ENCODE data around the gene AATF. TPM values are rescaled to one million over a fixed set of nuclear protein-coding genes. Genes with fewer than 3 reads are reported as not detected.

Gene AATF
- total and polyA plus RNA-seq, 11 donors: 15.2 to 51.6 (median 28.9) TPM

GRCh38 chr17:36901506-36901905 lies 47.2 kb upstream of the AATF start:
- Histone ChIP-seq H3K4me1 (no peaks in the 10 kb centered on the region), H3K27ac (no peak overlapping the region), H3K27me3 (peaks cover 0 to 35% (median 4%) of the 10 kb centered on the region in 9 donors), H3K9me3 (no peaks in the 10 kb centered on the region), H3K4me3 (no peak overlapping the region), H3K36me3 (no peaks in the 10 kb centered on the region)
- ATAC-seq: no peak
- intact Hi-C loops (cut with DNase I): no loop called here
- DNase-seq: no peak
- WGBS, 4 donors: 32 to 40% (median 37%) methylated on average over 11 to 14 of the region's 14 CpGs
- TF ChIP-seq POLR2A (IDR thresholded peaks at IDR 0.05): no peak
- TF ChIP-seq, protein P1, sequence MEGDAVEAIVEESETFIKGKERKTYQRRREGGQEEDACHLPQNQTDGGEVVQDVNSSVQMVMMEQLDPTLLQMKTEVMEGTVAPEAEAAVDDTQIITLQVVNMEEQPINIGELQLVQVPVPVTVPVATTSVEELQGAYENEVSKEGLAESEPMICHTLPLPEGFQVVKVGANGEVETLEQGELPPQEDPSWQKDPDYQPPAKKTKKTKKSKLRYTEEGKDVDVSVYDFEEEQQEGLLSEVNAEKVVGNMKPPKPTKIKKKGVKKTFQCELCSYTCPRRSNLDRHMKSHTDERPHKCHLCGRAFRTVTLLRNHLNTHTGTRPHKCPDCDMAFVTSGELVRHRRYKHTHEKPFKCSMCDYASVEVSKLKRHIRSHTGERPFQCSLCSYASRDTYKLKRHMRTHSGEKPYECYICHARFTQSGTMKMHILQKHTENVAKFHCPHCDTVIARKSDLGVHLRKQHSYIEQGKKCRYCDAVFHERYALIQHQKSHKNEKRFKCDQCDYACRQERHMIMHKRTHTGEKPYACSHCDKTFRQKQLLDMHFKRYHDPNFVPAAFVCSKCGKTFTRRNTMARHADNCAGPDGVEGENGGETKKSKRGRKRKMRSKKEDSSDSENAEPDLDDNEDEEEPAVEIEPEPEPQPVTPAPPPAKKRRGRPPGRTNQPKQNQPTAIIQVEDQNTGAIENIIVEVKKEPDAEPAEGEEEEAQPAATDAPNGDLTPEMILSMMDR (IDR thresholded peaks at IDR 0.05): no peak

DNA sequence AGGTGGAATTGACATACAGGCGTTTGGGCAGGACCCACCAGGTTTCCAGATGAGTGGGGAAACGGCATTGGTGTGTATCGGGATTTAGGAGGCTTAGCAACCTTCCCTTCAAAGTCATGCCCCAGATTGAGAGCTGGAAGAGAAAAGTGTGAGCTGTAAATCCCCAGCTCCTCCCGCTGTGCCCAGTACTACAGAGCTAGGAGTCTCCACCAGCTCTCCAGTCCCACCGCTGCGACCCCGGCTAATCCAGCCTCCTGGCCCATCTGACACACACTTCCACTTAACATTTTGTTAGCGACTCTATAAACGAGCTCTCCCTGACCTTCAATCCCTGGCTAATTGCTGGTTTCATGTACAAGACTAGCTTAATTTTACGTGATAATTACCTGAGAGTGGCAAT lies 41.3 kb upstream of the AATF start:
- Histone ChIP-seq H3K4me3 (no peak overlapping the region), H3K27ac (no peak overlapping the region), H3K9me3 (no peaks in the 10 kb centered on the region), H3K27me3 (peaks cover 0 to 72% (median 26%) of the 10 kb centered on the region in 9 donors), H3K4me1 (no peaks in the 10 kb centered on the region), H3K36me3 (no peaks in the 10 kb centered on the region)
- ATAC-seq (no peak), DNase-seq (no peak)
- 66 to 78% (median 71%) methylated on average over 10 of the region's 10 CpGs for WGBS, 4 donors
- intact Hi-C loops (cut with DNase I): no loop called here
- no peak for TF ChIP-seq POLR2A (IDR thresholded peaks at IDR 0.05)
- TF ChIP-seq, protein P1 (IDR thresholded peaks at IDR 0.05): no peak

GRCh38 chr17:36910513-36910912 lies 38.2 kb upstream of the AATF start:
- no peak for TF ChIP-seq POLR2A (IDR thresholded peaks at IDR 0.05)
- TF ChIP-seq, protein P1 (IDR thresholded peaks at IDR 0.05): no peak
- ATAC-seq (no peak), DNase-seq (no peak)
- H3K27me3 ChIP-seq: peaks cover 0 to 77% (median 26%) of the 10 kb centered on the region in 9 donors
- WGBS, 4 donors: 65 to 84% (median 75%) methylated on average over 5 of the region's 5 CpGs
- H3K4me3 ChIP-seq: no peak overlapping the region
- H3K27ac ChIP-seq: no peak overlapping the region
- intact Hi-C loops (cut with DNase I): no loop called here
- no peaks in the 10 kb centered on the region for H3K36me3 ChIP-seq
- H3K9me3 ChIP-seq: no peaks in the 10 kb centered on the region
- no peaks in the 10 kb centered on the region for H3K4me1 ChIP-seq

DNA sequence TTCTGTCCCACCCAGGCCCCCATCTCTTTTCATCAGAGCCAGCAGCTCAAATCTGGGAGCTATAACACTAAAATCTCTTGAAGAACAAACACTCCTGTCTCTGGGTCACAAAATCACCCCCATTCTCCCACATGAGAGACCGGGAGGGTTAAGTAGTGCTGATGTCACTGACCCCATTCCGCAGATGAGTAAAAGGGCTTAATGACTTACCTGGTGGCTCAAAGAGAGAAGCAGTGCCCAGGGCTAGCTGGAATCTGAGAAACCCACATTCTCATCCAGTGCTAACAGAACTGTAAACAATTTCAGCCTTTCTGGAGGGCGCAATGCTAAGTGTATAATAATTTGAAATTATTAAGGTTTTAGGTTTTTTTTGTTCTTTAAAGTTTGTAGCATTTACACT lies 37.8 kb upstream of the AATF start:
- 72 to 75% (median 74%) methylated on average over 3 of the region's 3 CpGs for WGBS, 4 donors
- intact Hi-C loops (cut with DNase I): no loop called here
- H3K27ac ChIP-seq: no peak overlapping the region
- no peak for TF ChIP-seq POLR2A (IDR thresholded peaks at IDR 0.05)
- TF ChIP-seq, protein P1 (IDR thresholded peaks at IDR 0.05): no peak
- H3K4me1 ChIP-seq: no peaks in the 10 kb centered on the region
- no peaks in the 10 kb centered on the region for H3K9me3 ChIP-seq
- DNase-seq: no peak
- no peaks in the 10 kb centered on the region for H3K36me3 ChIP-seq
- ATAC-seq: no peak
- H3K27me3 ChIP-seq: peaks cover 0 to 78% (median 26%) of the 10 kb centered on the region in 9 donors
- H3K4me3 ChIP-seq: no peak overlapping the region
